A549 (cell line): ENCODE measurements around the gene TRPV2. TPM values are rescaled to one million over a fixed set of nuclear protein-coding genes. Genes with fewer than 3 reads are reported as not detected.

Experiments used
- ATAC-seq, 2 experiments: fragments of 200-7000 bp in 1 of 2; fragments of >200 bp in 1 of 2; cut with Nextera tagmentation in 1 of 2; cut with Tn5 transposase in 1 of 2; 3 replicates each; pipeline versions ENCODE4 v1.8.0 to v1.9.1; 2018 to 2020; ENCODE audit warnings: mild to moderate bottlenecking in 1 of 2, moderate library complexity in 1 of 2
- CTCF ChIA-PET: fragments of 300-600 bp; sonication (Branson Sonifier 250); formaldehyde crosslinking; extraction: SDS; loops from one replicate; lab custom pipeline; 2021; ENCODE audit warnings: antibody characterized with exemption, inconsistent platforms; lab: Yijun Ruan, JAX
- POLR2A ChIA-PET: fragments of 350-600 bp; formaldehyde crosslinking; extraction: SDS; loops from one replicate; lab custom pipeline; 2021; ENCODE audit warnings: antibody characterized with exemption, inconsistent platforms; lab: Yijun Ruan, JAX
- DNase-seq, 2 experiments: peaks; one replicate each; pipeline versions ENCODE4 v3.0.0 to v3.0.0-alpha.2; 2011 to 2016; ENCODE audit warnings: low read depth in 1 of 2, low spot score in 1 of 2
- FAIRE-seq: peaks from 2 replicates; lab custom pipeline; 2011; peaks lifted over from hg19 to GRCh38; lab: Jason Lieb, UNC
- H3K27ac ChIP-seq, 2 experiments: fragments of >200 bp; sonication (Bioruptor Twin); formaldehyde crosslinking; 3 replicates each; pipeline ENCODE4 v1.5.1; 2016 to 2017
- H3K4me1 ChIP-seq: fragments of >200 bp; sonication (Bioruptor Twin); formaldehyde crosslinking; 3 replicates; pipeline ENCODE4 v1.6.1; 2016
- H3K4me2 ChIP-seq: fragments of >200 bp; sonication (Bioruptor Twin); formaldehyde crosslinking; 3 replicates; pipeline ENCODE4 v1.6.1; 2016
- H3K4me3 ChIP-seq: fragments of >200 bp; sonication (Bioruptor Twin); formaldehyde crosslinking; 3 replicates; pipeline ENCODE4 v1.5.1; 2016
- H3K9me3 ChIP-seq: fragments of >200 bp; sonication (Bioruptor Twin); formaldehyde crosslinking; 3 replicates; pipeline ENCODE4 v1.6.1; 2016
- CBX2 ChIP-seq: fragments of 200-600 bp; sonication (generic); IDR thresholded peaks from 2 replicates; pipeline ENCODE4 v1.6.1; 2016; ENCODE audit warnings: low read depth, mild to moderate bottlenecking, borderline replicate concordance
- CBX8 ChIP-seq: fragments of 200-600 bp; sonication (generic); IDR thresholded peaks from 2 replicates; pipeline ENCODE4 v1.6.1; 2016
- CHD4 ChIP-seq: fragments of 200-600 bp; sonication (generic); IDR thresholded peaks from 2 replicates; pipeline ENCODE4 v1.6.1; 2016; ENCODE audit warnings: antibody characterized with exemption, mild to moderate bottlenecking, borderline replicate concordance
- CTCF ChIP-seq: fragments of >200 bp; sonication (Bioruptor Twin); formaldehyde crosslinking; IDR thresholded peaks from 3 replicates; pipeline ENCODE4 v1.5.1; 2016
- EHF ChIP-seq: fragments of 250-450 bp; sonication (Bioruptor Pico); IDR thresholded peaks from 2 replicates; pipeline ENCODE4 v1.5.0; 2020; ENCODE audit warnings: mild to moderate bottlenecking
- EHMT2 ChIP-seq: fragments of 200-600 bp; sonication (generic); IDR thresholded peaks from 2 replicates; pipeline ENCODE4 v1.6.1; 2016; ENCODE audit warnings: antibody characterized with exemption, low read depth, mild to moderate bottlenecking, moderate library complexity
- FOSB ChIP-seq: fragments of 250-450 bp; sonication (Bioruptor Pico); IDR thresholded peaks from 2 replicates; pipeline ENCODE4 v1.5.0; 2020; ENCODE audit warnings: mild to moderate bottlenecking, moderate library complexity
- FOSL2 ChIP-seq, 2 experiments: fragments of 450-650 bp in 1 of 2; fragments of >200 bp in 1 of 2; sonication (Bioruptor Twin) in 1 of 2; formaldehyde crosslinking; IDR thresholded peaks; 2 replicates each; pipeline versions ENCODE4 v1.5.0 to v1.6.1; 2016 to 2020; ENCODE audit warnings: mild to moderate bottlenecking in 1 of 2, moderate library complexity in 1 of 2
- GATA3 ChIP-seq: IDR thresholded peaks from 2 replicates; pipeline ENCODE4 v1.6.1; 2012; ENCODE audit warnings: borderline replicate concordance
- HES2 ChIP-seq: fragments of >200 bp; sonication (Bioruptor Twin); formaldehyde crosslinking; IDR thresholded peaks from 2 replicates; pipeline ENCODE4 v1.6.1; 2016
- HMGXB4 ChIP-seq: fragments of 250-450 bp; sonication (Bioruptor Pico); IDR thresholded peaks from 2 replicates; pipeline ENCODE4 v1.5.0; 2021; ENCODE audit warnings: mild to moderate bottlenecking, moderate library complexity, borderline replicate concordance
- HOXB13 ChIP-seq: fragments of 250-450 bp; sonication (Bioruptor Pico); IDR thresholded peaks from 2 replicates; pipeline ENCODE4 v1.5.0; 2020; ENCODE audit warnings: low read depth, mild to moderate bottlenecking, moderate library complexity
- MAZ ChIP-seq: fragments of 150-350 bp; IDR thresholded peaks from 2 replicates; pipeline ENCODE4 v1.6.1; 2014; ENCODE audit warnings: antibody characterized with exemption, low read depth, low read length, borderline replicate concordance
- MYC ChIP-seq: IDR thresholded peaks from 2 replicates; pipeline ENCODE4 v1.6.1; 2012; ENCODE audit warnings: mild to moderate bottlenecking, inconsistent platforms, low read length, improper control_type of control experiment, borderline replicate concordance
- NFE2L2 ChIP-seq: fragments of 150-350 bp; conservative IDR thresholded peaks from 2 replicates; pipeline ENCODE4 v1.6.1; 2014; ENCODE audit warnings: low read length
- PBX3 ChIP-seq: IDR thresholded peaks from 2 replicates; pipeline ENCODE4 v1.6.1; 2012
- POLR2A ChIP-seq: IDR thresholded peaks from 2 replicates; pipeline ENCODE4 v1.6.1; 2012; ENCODE audit warnings: mild to moderate bottlenecking, low read length
- RARB ChIP-seq: fragments of 250-450 bp; sonication (Bioruptor Pico); IDR thresholded peaks from 2 replicates; pipeline ENCODE4 v1.8.0; 2021; ENCODE audit warnings: mild to moderate bottlenecking, moderate library complexity
- RFX5 ChIP-seq: fragments of 450-650 bp; IDR thresholded peaks from 2 replicates; pipeline ENCODE4 v1.7.1; 2014; ENCODE audit warnings: antibody characterized with exemption, mild to moderate bottlenecking, moderate library complexity
- RNF2 ChIP-seq: fragments of 200-600 bp; sonication (generic); IDR thresholded peaks from 2 replicates; pipeline ENCODE4 v1.6.1; 2016; ENCODE audit warnings: low read depth, mild to moderate bottlenecking, antibody characterized with exemption, moderate library complexity, borderline replicate concordance
- SMC3 ChIP-seq: fragments of >200 bp; sonication (Bioruptor Twin); formaldehyde crosslinking; IDR thresholded peaks from 3 replicates; pipeline ENCODE4 v1.6.1; 2018; ENCODE audit warnings: inconsistent platforms
- SREBF2 ChIP-seq: fragments of 450-650 bp; IDR thresholded peaks from 2 replicates; pipeline ENCODE4 v1.6.1; 2014; ENCODE audit warnings: mild to moderate bottlenecking, moderate library complexity
- ZC3H11A ChIP-seq: fragments of 450-650 bp; IDR thresholded peaks from 2 replicates; pipeline ENCODE4 v1.6.1; 2014; ENCODE audit warnings: antibody characterized with exemption, mild to moderate bottlenecking
- ZFP36 ChIP-seq: fragments of 450-650 bp; IDR thresholded peaks from 2 replicates; pipeline ENCODE4 v1.6.1; 2014; ENCODE audit warnings: borderline replicate concordance; ENCODE audit not compliant: partially characterized antibody
- ZSCAN20 ChIP-seq: fragments of 250-450 bp; sonication (Bioruptor Pico); IDR thresholded peaks from 2 replicates; pipeline ENCODE4 v1.8.0; 2022; ENCODE audit warnings: mild to moderate bottlenecking, moderate library complexity
- WGBS: methylation state at CpG from one replicate; pipeline ENCODE4 v1.1.6; 2017; ENCODE audit errors: missing lambda C conversion rate; 5-methylcytosine and 5-hydroxymethylcytosine counted together
- polyA plus RNA-seq, 4 experiments: library from polyadenylated mRNA; depleted of rRNA in 3 of 4; stranded (reverse); fragments of >200 nt; fragmentation: RNase III in 1 of 4; extraction: RNeasy Plus Mini Kit Qiagen cat#74134 plus additional on column Dnase treatment in 1 of 4; gene quantifications; 2 replicates in 3 of 4; 3 replicates in 1 of 4; pipeline ENCODE4 v1.2.3, GENCODE V29; 2011 to 2017
- TF ChIP-seq, protein P1 (sequence below): fragments of 200-600 bp; sonication (generic); IDR thresholded peaks from 2 replicates; pipeline ENCODE4 v1.6.1; 2016; ENCODE audit warnings: antibody characterized with exemption, mild to moderate bottlenecking, moderate library complexity

TRPV2 gene
- polyA plus RNA-seq, 2 of the 4 experiments (the other 2 are of a cell fraction): 0.31 to 0.61 TPM

DNA sequence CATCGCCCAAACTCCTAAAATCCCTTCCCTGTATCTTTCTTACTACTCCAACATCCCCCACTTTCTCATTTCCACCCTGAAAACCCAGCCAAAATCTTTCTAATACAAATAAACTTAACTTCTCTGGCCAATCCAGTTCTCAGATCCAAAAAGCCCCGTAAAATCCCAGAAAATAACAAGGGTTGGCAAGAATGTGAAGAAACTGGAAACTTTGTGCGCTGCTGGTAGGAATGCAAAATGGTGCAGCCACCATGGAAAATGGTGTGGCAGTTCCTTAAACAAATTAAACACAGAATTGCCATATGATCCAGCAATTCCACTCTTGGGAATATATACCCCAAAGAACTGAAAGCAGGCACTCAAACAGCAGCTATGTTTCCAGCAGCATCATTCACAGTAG, 52.5 kb downstream of the TRPV2 start:
- no peak overlapping the region for H3K27ac ChIP-seq
- no peak overlapping the region for H3K4me3 ChIP-seq
- ChIA-PET CTCF (interaction anchor here (8.7 to 29.8 kb wide), 2 partner anchors 16 to 52 kb away, joined by 89 to 589 read pairs; no protein-coding TSS in a partner anchor), POLR2A (no interaction called here)
- H3K4me1 ChIP-seq: peaks cover 10% of the 10 kb centered on the region; the same call in 2 of the 3 replicates
- no peak for ATAC-seq
- TF ChIP-seq CBX2 (no peak), CTCF (no peak), NFE2L2 (no peak), CBX8 (no peak), MAZ (no peak), MYC (no peak), ZSCAN20 (CRISPR knock-in tag) (no peak), EHMT2 (no peak), SREBF2 (no peak), POLR2A (no peak), RNF2 (no peak), HES2 (no peak), ZC3H11A (no peak)
- TF ChIP-seq, protein P1, sequence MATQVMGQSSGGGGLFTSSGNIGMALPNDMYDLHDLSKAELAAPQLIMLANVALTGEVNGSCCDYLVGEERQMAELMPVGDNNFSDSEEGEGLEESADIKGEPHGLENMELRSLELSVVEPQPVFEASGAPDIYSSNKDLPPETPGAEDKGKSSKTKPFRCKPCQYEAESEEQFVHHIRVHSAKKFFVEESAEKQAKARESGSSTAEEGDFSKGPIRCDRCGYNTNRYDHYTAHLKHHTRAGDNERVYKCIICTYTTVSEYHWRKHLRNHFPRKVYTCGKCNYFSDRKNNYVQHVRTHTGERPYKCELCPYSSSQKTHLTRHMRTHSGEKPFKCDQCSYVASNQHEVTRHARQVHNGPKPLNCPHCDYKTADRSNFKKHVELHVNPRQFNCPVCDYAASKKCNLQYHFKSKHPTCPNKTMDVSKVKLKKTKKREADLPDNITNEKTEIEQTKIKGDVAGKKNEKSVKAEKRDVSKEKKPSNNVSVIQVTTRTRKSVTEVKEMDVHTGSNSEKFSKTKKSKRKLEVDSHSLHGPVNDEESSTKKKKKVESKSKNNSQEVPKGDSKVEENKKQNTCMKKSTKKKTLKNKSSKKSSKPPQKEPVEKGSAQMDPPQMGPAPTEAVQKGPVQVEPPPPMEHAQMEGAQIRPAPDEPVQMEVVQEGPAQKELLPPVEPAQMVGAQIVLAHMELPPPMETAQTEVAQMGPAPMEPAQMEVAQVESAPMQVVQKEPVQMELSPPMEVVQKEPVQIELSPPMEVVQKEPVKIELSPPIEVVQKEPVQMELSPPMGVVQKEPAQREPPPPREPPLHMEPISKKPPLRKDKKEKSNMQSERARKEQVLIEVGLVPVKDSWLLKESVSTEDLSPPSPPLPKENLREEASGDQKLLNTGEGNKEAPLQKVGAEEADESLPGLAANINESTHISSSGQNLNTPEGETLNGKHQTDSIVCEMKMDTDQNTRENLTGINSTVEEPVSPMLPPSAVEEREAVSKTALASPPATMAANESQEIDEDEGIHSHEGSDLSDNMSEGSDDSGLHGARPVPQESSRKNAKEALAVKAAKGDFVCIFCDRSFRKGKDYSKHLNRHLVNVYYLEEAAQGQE: no peak
- TF ChIP-seq, all 56 proteins: peak for 0
- H3K4me2 ChIP-seq: no peak overlapping the region
- 68% methylated on average over 3 of the region's 3 CpGs for WGBS
- FAIRE-seq (peak; percentile 65), DNase-seq (no peak)
- no peaks in the 10 kb centered on the region for H3K9me3 ChIP-seq

DNA sequence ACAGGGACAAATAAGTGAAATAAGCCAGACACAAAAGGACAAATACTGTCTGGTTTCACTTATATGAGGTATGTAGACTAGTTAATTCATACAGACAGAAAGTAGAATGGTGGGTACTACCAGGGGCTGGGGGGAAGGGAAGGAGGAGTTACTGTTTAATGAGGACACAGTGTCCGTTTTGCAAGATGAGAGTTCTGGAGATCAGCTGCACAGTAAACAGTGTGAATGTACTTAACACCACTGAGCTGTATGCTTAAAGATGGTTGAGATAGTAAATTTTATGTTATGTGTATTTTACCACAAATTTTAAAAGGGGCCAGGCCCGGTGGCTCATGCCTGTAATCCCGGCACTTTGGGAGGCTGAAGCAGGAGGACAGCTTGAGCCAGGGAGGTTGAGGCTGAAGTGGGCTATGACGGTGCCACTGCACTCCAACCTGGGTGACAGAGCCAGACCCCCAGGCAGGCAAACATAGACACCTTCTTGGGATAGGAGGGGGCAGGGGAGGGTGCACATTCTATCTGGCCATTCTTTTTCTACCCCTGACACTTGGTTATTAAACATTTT, 53.1 kb downstream of the TRPV2 start:
- ChIA-PET POLR2A (no interaction called here), CTCF (interaction anchor here (3.4 to 29.8 kb wide), 3 partner anchors 13 to 52 kb away, joined by 15 to 589 read pairs (median 89); no protein-coding TSS in a partner anchor)
- Histone ChIP-seq H3K27ac (no peak overlapping the region), H3K4me3 (no peak overlapping the region), H3K4me1 (peaks cover 7% of the 10 kb centered on the region; the same call in 2 of the 3 replicates), H3K4me2 (no peak overlapping the region), H3K9me3 (no peaks in the 10 kb centered on the region)
- no peak for ATAC-seq
- DNase-seq: no peak
- FAIRE-seq: no peak
- 66% methylated on average over 4 of the region's 4 CpGs for WGBS
- TF ChIP-seq HOXB13: no peak
- TF ChIP-seq GATA3: no peak
- no peak for TF ChIP-seq RARB (CRISPR knock-in tag)
- TF ChIP-seq ZSCAN20 (CRISPR knock-in tag): no peak
- no peak for TF ChIP-seq SREBF2
- no peak for TF ChIP-seq EHF (CRISPR knock-in tag)
- no peak for TF ChIP-seq EHMT2
- no peak for TF ChIP-seq RFX5
- TF ChIP-seq SMC3: no peak
- TF ChIP-seq HMGXB4: no peak
- TF ChIP-seq ZFP36: no peak
- TF ChIP-seq CHD4: no peak
- TF ChIP-seq CTCF: no peak
- no peak for TF ChIP-seq FOSB (CRISPR knock-in tag)
- no peak for TF ChIP-seq FOSL2 (IDR thresholded peaks at IDR 0.05)
- TF ChIP-seq FOSL2 (CRISPR knock-in tag; IDR thresholded peaks at IDR 0.05): no peak
- TF ChIP-seq PBX3: no peak
